ENCODE measurements around the gene CHRNA5.

CHRNA5 gene

DNA sequence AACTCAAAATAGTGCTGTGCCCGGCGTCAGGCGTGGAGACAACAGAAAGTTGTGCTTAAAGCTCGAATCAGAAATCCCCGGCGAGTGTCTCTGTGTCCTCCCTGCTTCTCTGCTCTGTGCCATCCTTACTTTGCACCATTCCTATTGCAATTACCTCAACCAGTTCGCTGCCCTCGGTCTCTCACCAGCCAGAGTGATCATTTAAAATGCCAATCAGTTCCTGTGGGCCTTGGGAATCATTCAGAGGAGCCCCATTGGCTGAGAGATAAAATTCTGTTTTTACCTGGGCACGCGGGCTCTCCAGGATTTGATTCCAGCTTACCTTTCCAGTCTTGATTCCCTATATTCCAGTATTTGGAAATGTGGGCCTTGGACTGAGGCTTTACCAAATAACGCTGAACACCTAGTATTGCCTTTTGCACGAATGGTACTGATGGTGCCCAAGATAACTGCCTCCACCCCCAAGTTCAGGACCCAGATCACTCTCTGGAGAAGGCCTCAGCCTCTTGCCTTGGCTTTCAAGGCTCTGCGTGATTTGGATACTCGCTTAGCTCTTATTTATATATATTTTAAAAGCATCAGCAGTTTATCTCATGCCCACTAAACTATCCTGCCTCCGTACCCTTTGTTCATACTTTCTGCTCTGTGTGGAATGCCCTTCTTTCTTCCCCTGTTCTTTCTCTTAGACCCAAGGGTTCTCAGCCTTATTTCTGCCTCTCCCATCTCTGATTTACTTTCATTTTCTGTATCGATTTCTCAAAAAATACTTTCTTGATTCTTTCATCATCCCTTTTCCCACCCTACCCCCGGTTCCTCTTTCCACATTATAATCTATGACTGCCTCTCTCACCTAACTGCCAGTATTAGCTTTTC lies 24.2 kb upstream of the CHRNA5 start:
- H3K27ac ChIP-seq (ENCODE audit: poor library complexity, severe bottlenecking) = peak overlapping the region; percentile 45

DNA sequence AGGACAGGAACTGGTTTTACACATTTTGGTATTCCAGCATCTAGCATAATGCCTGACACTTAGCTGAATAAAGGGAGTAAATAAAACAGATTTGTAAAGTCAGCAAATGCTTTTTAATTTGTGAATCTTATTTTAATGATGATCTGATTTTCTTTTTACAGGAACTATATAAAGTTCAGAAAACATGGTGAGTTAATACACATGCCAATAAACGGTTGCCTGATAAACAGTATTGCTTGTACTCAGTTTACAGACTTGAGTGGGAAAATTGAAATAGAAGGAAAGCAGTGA lies 23.6 kb upstream of the CHRNA5 start:
- Histone ChIP-seq H3K27ac (ENCODE audit: poor library complexity, severe bottlenecking) (peak overlapping the region; percentile 45), H3K4me3 (ENCODE audit: severe bottlenecking) (peak overlapping the region; percentile 86), H3K27me3 (ENCODE audit: insufficient read depth, poor library complexity, severe bottlenecking) (no peaks in the 10 kb centered on the region), H3K36me3 (ENCODE audit: low read depth) (peaks cover 53% of the 10 kb centered on the region), H3K4me1 (ENCODE audit: insufficient read depth, poor library complexity, severe bottlenecking) (peaks cover 9% of the 10 kb centered on the region), H3K9me3 (ENCODE audit: severe bottlenecking) (no peaks in the 10 kb centered on the region)
- DNase-seq (ENCODE audit: low spot score) = no peak
- no peak for ATAC-seq (ENCODE audit: low read depth)
- TF ChIP-seq, protein P1, sequence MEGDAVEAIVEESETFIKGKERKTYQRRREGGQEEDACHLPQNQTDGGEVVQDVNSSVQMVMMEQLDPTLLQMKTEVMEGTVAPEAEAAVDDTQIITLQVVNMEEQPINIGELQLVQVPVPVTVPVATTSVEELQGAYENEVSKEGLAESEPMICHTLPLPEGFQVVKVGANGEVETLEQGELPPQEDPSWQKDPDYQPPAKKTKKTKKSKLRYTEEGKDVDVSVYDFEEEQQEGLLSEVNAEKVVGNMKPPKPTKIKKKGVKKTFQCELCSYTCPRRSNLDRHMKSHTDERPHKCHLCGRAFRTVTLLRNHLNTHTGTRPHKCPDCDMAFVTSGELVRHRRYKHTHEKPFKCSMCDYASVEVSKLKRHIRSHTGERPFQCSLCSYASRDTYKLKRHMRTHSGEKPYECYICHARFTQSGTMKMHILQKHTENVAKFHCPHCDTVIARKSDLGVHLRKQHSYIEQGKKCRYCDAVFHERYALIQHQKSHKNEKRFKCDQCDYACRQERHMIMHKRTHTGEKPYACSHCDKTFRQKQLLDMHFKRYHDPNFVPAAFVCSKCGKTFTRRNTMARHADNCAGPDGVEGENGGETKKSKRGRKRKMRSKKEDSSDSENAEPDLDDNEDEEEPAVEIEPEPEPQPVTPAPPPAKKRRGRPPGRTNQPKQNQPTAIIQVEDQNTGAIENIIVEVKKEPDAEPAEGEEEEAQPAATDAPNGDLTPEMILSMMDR (IDR thresholded peaks at IDR 0.05; ENCODE audit: poor library complexity, severe bottlenecking) = no peak

More for the DNA sequence above, 24.2 kb upstream of the CHRNA5 start:
- ATAC-seq (ENCODE audit: low read depth) (peak; percentile 47), DNase-seq (ENCODE audit: low spot score) (no peak)
- Histone ChIP-seq H3K9me3 (ENCODE audit: severe bottlenecking) (no peaks in the 10 kb centered on the region), H3K4me3 (ENCODE audit: severe bottlenecking) (peak overlapping the region; percentile 86), H3K27me3 (ENCODE audit: insufficient read depth, poor library complexity, severe bottlenecking) (no peaks in the 10 kb centered on the region), H3K4me1 (ENCODE audit: insufficient read depth, poor library complexity, severe bottlenecking) (peaks cover 9% of the 10 kb centered on the region), H3K36me3 (ENCODE audit: low read depth) (peaks cover 47% of the 10 kb centered on the region)
- TF ChIP-seq, protein P1 (IDR thresholded peaks at IDR 0.05; ENCODE audit: poor library complexity, severe bottlenecking) = no peak

DNA sequence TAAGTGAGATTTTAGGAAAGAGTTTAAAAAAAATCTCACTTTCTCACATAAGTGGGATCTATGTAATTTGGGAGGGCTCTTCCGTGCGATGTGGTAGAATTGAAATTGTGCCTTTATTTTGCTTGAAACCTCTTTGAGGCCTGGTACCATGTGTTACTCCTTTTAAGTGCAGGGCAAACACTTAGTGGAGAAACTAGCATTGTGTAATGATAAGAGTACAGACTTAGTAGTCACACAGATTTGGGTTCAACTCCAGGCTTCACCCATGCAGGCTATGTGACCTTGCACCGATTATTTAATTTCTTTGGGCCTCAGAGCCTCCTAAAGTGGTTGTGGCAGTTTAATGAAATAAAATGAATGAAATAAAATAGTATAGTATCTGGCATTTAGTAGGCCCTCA lies 22.7 kb upstream of the CHRNA5 start:
- DNase-seq (ENCODE audit: low spot score) = no peak
- ATAC-seq (ENCODE audit: low read depth) = no peak
- no peak overlapping the region for H3K27ac ChIP-seq (ENCODE audit: poor library complexity, severe bottlenecking)
- peaks cover 9% of the 10 kb centered on the region for H3K4me1 ChIP-seq (ENCODE audit: insufficient read depth, poor library complexity, severe bottlenecking)
- peaks cover 63% of the 10 kb centered on the region for H3K36me3 ChIP-seq (ENCODE audit: low read depth)
- no peaks in the 10 kb centered on the region for H3K9me3 ChIP-seq (ENCODE audit: severe bottlenecking)
- TF ChIP-seq, protein P1 (IDR thresholded peaks at IDR 0.05; ENCODE audit: poor library complexity, severe bottlenecking) = no peak
- H3K4me3 ChIP-seq (ENCODE audit: severe bottlenecking) = no peak overlapping the region
- H3K27me3 ChIP-seq (ENCODE audit: insufficient read depth, poor library complexity, severe bottlenecking) = no peaks in the 10 kb centered on the region

DNA sequence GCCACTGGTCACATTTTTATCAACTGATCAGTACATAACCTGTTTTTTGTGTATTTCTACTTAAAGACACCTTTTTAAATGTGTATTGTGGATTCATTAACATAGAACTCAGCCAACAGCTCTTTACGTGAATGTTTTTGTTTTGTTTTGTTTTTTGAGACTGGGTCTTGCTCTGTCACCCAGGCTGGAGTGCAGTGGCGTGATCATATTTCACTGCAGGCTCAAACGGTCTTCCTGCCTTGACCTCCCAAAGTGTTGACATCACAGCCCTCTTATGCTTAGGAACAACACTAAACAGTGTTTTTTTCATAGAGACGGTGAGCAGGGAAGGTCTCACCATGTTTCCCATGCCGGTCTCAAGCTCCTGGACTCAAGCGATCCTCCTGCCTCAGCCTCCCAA lies 15.1 kb upstream of the CHRNA5 start:
- no peaks in the 10 kb centered on the region for H3K4me1 ChIP-seq (ENCODE audit: insufficient read depth, poor library complexity, severe bottlenecking)
- peaks cover 53% of the 10 kb centered on the region for H3K36me3 ChIP-seq (ENCODE audit: low read depth)
- DNase-seq (ENCODE audit: low spot score) (no peak), ATAC-seq (ENCODE audit: low read depth) (no peak)
- H3K4me3 ChIP-seq (ENCODE audit: severe bottlenecking) = no peak overlapping the region
- TF ChIP-seq, protein P1 (IDR thresholded peaks at IDR 0.05; ENCODE audit: poor library complexity, severe bottlenecking) = no peak
- H3K9me3 ChIP-seq (ENCODE audit: severe bottlenecking) = no peaks in the 10 kb centered on the region
- H3K27me3 ChIP-seq (ENCODE audit: insufficient read depth, poor library complexity, severe bottlenecking) = no peaks in the 10 kb centered on the region
- no peak overlapping the region for H3K27ac ChIP-seq (ENCODE audit: poor library complexity, severe bottlenecking)

DNA sequence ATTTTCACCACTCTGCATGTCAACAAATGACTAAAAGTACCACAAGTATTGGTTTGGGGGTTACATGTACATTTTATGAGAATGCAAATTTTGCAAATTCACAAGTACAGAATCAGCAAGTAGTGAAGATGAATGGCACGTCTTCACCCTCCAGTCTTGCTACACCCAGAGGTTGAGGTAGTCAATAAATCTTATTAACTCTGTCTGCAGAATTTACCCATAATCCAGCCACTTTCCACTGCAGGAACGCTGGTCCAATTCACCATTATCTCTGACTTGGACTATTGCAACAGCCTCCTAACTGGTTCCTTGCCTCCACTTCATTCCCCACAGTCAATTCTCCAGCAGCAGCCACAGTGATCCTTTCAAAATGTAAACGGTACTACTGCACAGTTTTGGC lies 14.5 kb upstream of the CHRNA5 start:
- DNase-seq (ENCODE audit: low spot score) (no peak), ATAC-seq (ENCODE audit: low read depth) (no peak)
- Histone ChIP-seq H3K9me3 (ENCODE audit: severe bottlenecking) (no peaks in the 10 kb centered on the region), H3K27ac (ENCODE audit: poor library complexity, severe bottlenecking) (no peak overlapping the region), H3K36me3 (ENCODE audit: low read depth) (peaks cover 47% of the 10 kb centered on the region), H3K4me1 (ENCODE audit: insufficient read depth, poor library complexity, severe bottlenecking) (no peaks in the 10 kb centered on the region), H3K4me3 (ENCODE audit: severe bottlenecking) (no peak overlapping the region), H3K27me3 (ENCODE audit: insufficient read depth, poor library complexity, severe bottlenecking) (no peaks in the 10 kb centered on the region)
- TF ChIP-seq, protein P1 (IDR thresholded peaks at IDR 0.05; ENCODE audit: poor library complexity, severe bottlenecking) = no peak
